GM15510 (cell line): ENCODE data around the gene OR10G7.

Experiments used
- POLR2A ChIP-seq: IDR thresholded peaks from 3 replicates; pipeline ENCODE4 v1.6.1; 2011; ENCODE audit warnings: borderline replicate concordance; ENCODE audit not compliant: insufficient read length; ENCODE audit errors: extremely low read depth

The OR10G7 gene

GRCh38 chr11:124070915-124071622, 29.9 kb upstream of the OR10G7 start:
- TF ChIP-seq POLR2A, result no peak

GRCh38 chr11:124069429-124070401, 28.6 kb upstream of the OR10G7 start:
- no peak for TF ChIP-seq POLR2A

- no peak for TF ChIP-seq POLR2A
Measured at GRCh38 chr11:124068601-124069110, 27.5 kb upstream of the OR10G7 start.

- TF ChIP-seq POLR2A, result no peak
Measured at GRCh38 chr11:124052966-124053365, 11.8 kb upstream of the OR10G7 start.

GRCh38 chr11:124050748-124051147, 9.6 kb upstream of the OR10G7 start:
- TF ChIP-seq POLR2A, result no peak

- no peak for TF ChIP-seq POLR2A
Measured at GRCh38 chr11:124043420-124043819, 2.3 kb upstream of the OR10G7 start.

- TF ChIP-seq POLR2A, result no peak
Measured at GRCh38 chr11:124039557-124039956, 1.6 kb downstream of the OR10G7 start.

GRCh38 chr11:124036666-124037065, 4.5 kb downstream of the OR10G7 start:
- TF ChIP-seq POLR2A, result no peak

- TF ChIP-seq POLR2A, result no peak
Measured at GRCh38 chr11:124026498-124026897, 14.6 kb downstream of the OR10G7 start, which contains the start of gene OR10G8. Gene OR10G8 (plus strand): TSS chr11:124026798. CDS start chr11:124029623, 2,825 bp downstream.

GRCh38 chr11:124012697-124013096, 28.4 kb downstream of the OR10G7 start, which contains the start of gene OR10G4:
Gene OR10G4 (plus strand): TSS chr11:124012997. CDS start chr11:124015575, 2,578 bp downstream.
- TF ChIP-seq POLR2A, result no peak

- no peak for TF ChIP-seq POLR2A
Measured at GRCh38 chr11:123995119-123995518, 46.0 kb downstream of the OR10G7 start, which contains the start of gene OR10G6. Gene OR10G6 (minus strand): TSS chr11:123995161. CDS start chr11:123995161, 0 bp downstream.
